GM12872 (cell line): Measurements from ENCODE around the gene CLUH.

Source experiments
- CTCF ChIP-seq: IDR thresholded peaks from 3 replicates; pipeline ENCODE4 v1.5.1; 2011; ENCODE audit warnings: low read depth, mild to moderate bottlenecking, low read length, moderate library complexity; ENCODE audit not compliant: insufficient read depth

The CLUH gene

DNA sequence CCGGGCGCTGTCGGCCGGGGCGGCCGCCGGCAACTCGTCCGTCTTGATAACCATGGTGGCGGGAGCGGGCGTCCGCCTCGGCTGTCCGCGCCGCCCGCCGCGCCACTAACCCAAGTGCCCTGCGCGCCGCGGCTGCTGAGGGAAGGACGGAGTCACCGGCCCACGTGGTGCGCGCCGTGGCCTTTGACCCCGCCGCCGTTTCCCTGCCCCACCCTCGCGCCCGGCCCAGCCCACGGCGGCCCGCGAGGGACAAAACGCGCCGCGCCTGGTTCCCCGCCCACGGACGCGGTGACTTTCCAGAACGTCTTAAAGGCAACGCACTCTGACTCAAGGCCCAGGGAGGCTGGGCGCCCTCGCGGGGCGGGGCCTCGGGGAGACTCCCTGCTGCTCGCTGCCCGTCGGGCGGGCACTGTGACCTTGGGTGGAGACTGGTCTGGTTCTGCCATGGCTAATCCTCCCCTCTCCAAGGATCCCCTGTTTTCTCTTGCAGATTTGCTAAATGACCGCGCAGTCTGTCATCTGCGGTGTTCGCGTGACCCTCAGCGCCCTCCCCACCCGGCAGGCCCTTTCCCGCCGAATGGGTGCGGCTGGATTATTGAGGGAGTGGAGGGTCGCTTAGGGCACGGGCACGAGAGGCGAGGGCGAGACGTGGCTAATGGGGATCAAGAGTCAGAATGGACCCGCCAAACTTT lies at the start of gene CLUH:
Gene CLUH (minus strand): TSS at position 157 of the 692 bp plus-strand sequence. CDS start 103 bp downstream, at position 54.
- TF ChIP-seq CTCF, result no peak

DNA sequence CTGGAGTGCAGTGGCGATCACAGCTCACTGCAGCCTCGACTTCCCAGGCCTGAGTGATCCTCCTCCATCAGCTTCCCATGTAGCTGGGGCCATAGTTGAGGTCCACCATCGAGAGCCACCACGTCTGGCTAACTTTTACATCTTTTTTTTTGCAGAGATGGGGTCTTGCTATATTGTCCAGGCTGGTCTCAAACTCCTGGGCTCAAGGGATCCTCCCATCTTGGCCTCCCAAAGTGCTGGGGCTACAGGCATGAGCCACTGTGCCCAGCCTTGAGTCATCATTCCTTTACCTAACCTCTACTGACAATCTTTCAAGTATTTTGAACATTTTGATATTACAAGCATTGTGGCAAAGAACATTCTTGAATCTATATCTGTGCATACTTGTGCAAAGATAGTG lies 47.3 kb upstream of the CLUH start:
- no peak for TF ChIP-seq CTCF

DNA sequence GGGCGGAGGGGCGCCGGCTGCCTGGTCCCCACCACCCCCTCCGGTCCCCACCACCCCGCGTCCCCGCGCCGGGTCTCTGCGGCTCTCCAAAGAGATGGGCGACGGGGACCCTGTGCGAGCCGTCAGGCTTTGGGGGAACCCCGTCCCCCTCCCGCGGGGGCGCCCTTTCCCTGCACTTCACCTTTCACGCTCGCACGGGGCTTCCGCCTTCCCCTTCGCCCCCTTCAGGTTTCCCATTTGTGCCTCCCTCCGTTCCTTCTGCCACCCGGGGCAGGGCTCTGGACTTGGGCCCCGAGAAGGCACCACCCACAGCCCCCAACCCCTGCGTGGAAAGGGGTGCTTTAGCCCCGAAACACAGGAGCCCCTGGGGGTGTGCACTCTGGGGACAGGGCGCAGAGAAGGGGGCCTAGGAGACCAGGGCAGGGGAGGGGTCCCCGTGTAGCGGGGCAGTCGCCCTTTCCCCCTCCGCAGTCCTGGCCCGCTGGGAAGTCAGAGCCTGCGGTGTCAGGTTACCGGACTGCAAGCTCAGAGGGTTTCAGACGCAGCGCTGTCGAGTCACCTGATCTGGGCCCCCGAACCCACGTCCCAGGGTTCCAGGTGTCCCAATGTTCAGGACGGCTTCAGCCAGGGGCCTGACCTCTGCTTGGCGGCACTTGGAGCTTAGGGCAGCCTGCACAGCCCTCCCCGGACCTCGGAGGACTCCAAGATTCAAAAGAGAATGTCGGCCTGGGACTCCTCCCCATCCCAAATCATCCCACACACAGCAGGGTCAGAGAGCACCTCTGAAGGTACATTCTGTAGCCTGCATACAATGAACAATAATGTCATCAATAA lies 44.5 kb upstream of the CLUH start:
- no peak for TF ChIP-seq CTCF

DNA sequence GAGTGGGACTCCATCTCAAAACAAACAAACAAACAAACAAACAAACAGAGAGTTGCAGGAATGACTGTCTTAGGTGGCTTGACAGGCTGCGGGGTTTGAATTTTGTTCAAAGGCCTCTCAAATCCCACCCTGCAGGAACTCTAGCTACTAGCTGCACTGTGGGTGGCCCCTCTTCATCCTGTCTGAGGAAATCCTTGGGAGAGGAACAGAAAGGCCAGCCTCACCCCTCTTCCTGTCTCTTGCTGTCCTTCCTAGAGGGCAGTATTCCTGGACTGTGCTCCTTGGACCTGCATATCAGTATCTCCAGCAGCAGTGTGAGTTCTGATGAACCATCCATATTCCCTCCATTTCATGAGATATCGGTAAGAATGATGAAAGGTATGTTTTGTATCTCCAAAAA lies 39.9 kb upstream of the CLUH start:
- no peak for TF ChIP-seq CTCF

- TF ChIP-seq CTCF, result no peak
Measured at GRCh38 chr17:2750721-2751120, 39.2 kb upstream of the CLUH start.

DNA sequence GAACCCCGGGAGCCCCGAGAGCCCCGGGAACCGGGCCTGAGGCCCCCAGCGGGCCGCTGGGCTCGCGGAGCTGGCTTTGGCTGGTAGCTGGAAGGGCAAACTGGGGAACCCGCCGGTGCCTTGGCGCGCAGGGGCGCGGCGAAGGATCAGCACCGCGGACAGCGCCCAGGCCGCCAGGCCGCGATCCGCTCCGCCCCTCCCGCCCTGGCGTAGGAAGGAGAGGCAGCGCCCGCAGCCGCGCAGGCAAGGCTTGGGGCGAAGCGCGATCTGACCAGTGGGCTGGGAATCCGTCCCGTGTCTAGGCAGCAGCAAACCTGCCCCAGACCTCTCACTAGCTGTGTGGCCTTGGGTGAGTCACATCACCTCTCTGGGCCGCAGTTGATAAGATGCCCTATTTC lies 38.2 kb upstream of the CLUH start:
- TF ChIP-seq CTCF, result no peak

DNA sequence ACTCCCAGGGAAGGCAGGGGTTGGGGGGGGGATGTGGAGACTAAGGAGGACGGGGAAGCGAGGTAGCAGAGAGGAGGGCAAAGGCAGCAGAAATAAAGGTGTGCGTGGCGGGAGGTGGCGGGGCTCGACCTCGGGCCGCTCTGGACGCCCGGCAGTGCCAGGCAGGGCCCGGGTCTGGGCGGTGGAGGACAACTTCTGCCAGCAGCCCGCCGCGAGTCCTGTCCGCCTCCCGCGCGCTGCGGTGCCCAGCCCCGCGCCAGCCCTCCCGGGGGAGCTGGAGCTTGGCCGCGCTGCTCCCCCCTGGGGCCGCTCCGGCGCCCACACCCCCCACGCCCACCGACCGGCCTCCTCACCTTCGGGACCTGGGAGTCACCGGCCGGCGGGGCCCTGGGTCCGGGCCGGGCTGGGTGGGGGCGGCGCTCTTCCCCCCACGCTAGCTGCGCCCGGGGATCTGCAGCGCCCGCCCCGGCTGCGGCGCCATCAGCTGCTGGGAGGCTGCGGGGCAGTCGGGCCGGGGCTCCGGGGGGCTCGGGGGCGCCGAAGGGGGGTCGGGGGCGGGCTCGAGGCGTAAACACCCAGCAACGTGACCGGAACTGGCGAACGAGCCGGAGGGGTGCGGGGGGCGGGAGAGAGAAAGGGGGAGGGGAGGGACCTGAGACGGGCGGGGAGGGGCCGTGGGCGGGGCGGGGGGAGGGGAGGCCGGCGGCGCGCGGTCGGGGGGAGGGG lies 37.7 kb upstream of the CLUH start, which contains the start of gene CCDC92B:
Gene CCDC92B (minus strand): TSS at position 595 of the 726 bp plus-strand sequence. CDS start 14,507 bp downstream, outside the sequence.
- TF ChIP-seq CTCF, result no peak
